ENCODE results near the gene BBS7. TPM values are rescaled to one million over a fixed set of nuclear protein-coding genes. Genes with fewer than 3 reads are reported as not detected.

The BBS7 gene
- total and polyA plus RNA-seq, 2 donors (not counting 3 experiments of a cell fraction or from before 2014, with no cell fraction given): 20.0 to 21.7 TPM

DNA sequence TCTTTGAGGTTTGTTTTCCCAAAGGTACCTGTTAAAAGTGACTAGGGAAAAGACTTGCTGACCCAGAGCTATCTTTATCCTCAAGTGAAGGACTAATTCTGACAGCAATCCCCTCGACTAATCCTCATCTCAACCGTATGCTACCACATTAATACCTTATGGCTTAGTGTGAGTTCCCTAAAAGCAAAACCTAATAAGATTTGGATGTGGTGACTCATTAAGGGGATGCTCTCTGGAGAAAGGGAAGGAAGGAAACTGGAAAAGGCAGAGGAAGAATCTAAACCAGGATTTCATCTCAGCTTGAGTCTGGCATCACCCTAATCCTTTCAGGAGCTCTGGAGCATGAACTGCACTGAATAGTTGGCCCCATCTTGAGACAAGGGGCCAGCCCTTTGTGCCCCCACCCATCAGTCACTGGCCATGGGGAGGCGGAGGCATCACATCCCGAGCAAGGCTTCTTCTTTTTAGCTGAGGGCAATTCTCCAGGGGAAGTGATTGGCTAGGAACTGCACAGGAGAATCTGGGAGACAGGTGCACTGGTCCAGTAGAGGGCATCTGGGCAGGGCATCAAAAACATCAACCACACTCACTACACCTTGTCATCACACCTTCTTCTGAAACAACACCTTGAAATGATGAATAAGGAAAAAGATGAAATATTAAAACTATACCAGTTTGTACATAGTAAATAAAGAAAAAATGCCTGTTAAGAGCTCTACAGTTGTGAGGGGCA is 6.9 kb upstream of the BBS7 start:
- ChIA-PET CTCF (interaction anchor here (1.0 to 2.2 kb wide), 4 partner anchors 9 to 700 kb away, joined by 3 to 10 read pairs (median 3); no protein-coding TSS in a partner anchor), POLR2A (no interaction called here)
- H3K4me2 ChIP-seq (ENCODE audit: insufficient read depth, low read length): no peak overlapping the region
- H3K36me3 ChIP-seq (ENCODE audit: control insufficient read depth in 2 of 2, extremely low read depth in 1 of 2, insufficient read depth in 2 of 2, low read length in 2 of 2): no peaks in the 10 kb centered on the region
- FAIRE-seq (no peak), DNase-seq (ENCODE audit: low read depth, low spot score) (no peak)
- H3K79me2 ChIP-seq (ENCODE audit: control insufficient read depth, insufficient read depth, low read length): no peaks in the 10 kb centered on the region
- no peaks in the 10 kb centered on the region for H3K4me1 ChIP-seq (ENCODE audit: control insufficient read depth, extremely low read depth, insufficient read depth, low read length)
- dilution Hi-C loops (cut with MboI; ENCODE audit: extremely low pct_ligation_motif_present, low sequenced_read_pairs): no loop called here
- H3K9me3 ChIP-seq (replicated peaks; ENCODE audit: control insufficient read depth, insufficient read depth, low read length): no peaks in the 10 kb centered on the region
- H4K20me1 ChIP-seq (replicated peaks; ENCODE audit: control insufficient read depth, extremely low read depth, insufficient read depth, low read length): no peaks in the 10 kb centered on the region
- no peak overlapping the region for H2AFZ ChIP-seq (ENCODE audit: low read depth, low read length)
- no peak overlapping the region for H3K4me3 ChIP-seq (replicated peaks in 1 of 3; ENCODE audit: insufficient read depth in 1 of 3, low read depth in 1 of 3, low read length in 3 of 3)
- H3K9ac ChIP-seq (replicated peaks; ENCODE audit: extremely low read depth, insufficient read depth, low read length): no peak overlapping the region
- TF ChIP-seq JUN (IDR thresholded peaks at IDR 0.05; ENCODE audit: borderline replicate concordance, insufficient read depth, insufficient read length, low read depth) (no peak), EZH2 (IDR thresholded peaks at IDR 0.05; ENCODE audit: borderline replicate concordance, low read depth, low read length, severe bottlenecking) (no peak), FOS (IDR thresholded peaks at IDR 0.05; ENCODE audit: borderline replicate concordance, insufficient read depth, low read length) (no peak), MYC (IDR thresholded peaks at IDR 0.05; ENCODE audit: low read depth, low read length) (no peak), GATA2 (IDR thresholded peaks at IDR 0.05; ENCODE audit: insufficient read depth, insufficient read length, low read depth, low read length) (no peak), POLR2A (IDR thresholded peaks at IDR 0.05; ENCODE audit: low read depth, low read length) (no peak), POLR2AphosphoS5 (IDR thresholded peaks at IDR 0.05; ENCODE audit: insufficient read depth, low read depth, low read length) (no peak)
- TF ChIP-seq, protein P1, sequence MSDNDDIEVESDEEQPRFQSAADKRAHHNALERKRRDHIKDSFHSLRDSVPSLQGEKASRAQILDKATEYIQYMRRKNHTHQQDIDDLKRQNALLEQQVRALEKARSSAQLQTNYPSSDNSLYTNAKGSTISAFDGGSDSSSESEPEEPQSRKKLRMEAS (IDR thresholded peaks at IDR 0.05; ENCODE audit: insufficient read depth, insufficient read length): no peak
- TF ChIP-seq, protein P2, sequence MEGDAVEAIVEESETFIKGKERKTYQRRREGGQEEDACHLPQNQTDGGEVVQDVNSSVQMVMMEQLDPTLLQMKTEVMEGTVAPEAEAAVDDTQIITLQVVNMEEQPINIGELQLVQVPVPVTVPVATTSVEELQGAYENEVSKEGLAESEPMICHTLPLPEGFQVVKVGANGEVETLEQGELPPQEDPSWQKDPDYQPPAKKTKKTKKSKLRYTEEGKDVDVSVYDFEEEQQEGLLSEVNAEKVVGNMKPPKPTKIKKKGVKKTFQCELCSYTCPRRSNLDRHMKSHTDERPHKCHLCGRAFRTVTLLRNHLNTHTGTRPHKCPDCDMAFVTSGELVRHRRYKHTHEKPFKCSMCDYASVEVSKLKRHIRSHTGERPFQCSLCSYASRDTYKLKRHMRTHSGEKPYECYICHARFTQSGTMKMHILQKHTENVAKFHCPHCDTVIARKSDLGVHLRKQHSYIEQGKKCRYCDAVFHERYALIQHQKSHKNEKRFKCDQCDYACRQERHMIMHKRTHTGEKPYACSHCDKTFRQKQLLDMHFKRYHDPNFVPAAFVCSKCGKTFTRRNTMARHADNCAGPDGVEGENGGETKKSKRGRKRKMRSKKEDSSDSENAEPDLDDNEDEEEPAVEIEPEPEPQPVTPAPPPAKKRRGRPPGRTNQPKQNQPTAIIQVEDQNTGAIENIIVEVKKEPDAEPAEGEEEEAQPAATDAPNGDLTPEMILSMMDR (IDR thresholded peaks at IDR 0.05; ENCODE audit: extremely low read depth in 1 of 2, insufficient read depth in 1 of 2, low read depth in 1 of 2, low read length in 2 of 2): no peak
- H3K9me1 ChIP-seq (replicated peaks; ENCODE audit: control insufficient read depth, extremely low read depth, insufficient read depth, low read length): no peaks in the 10 kb centered on the region
- H3K27me3 ChIP-seq (ENCODE audit: control insufficient read depth in 2 of 2, insufficient read depth in 2 of 2, low read length in 2 of 2): peaks cover 7 to 41% of the 10 kb centered on the region in 2 experiments
- intact Hi-C loops (cut with micrococcal nuclease): no loop called here
- no TSS peak for BruUV-seq (replicated peaks)
- H3K27ac ChIP-seq (ENCODE audit: insufficient read depth, low read depth, low read length): no peak overlapping the region
